Ovary (tissue), 3 donors: ENCODE measurements around the gene CAMK1.

ENCODE experiments used
- POLR2A ChIP-seq: fragments of 450-650 bp; IDR thresholded peaks from one replicate; pipeline ENCODE4 v1.6.1; 2017; ENCODE audit warnings: antibody characterized with exemption, mild to moderate bottlenecking, moderate library complexity
- TF ChIP-seq, protein P1 (sequence below), 3 donors: fragments of 450-650 bp in 2 of 3; fragments of 200-600 bp in 1 of 3; IDR thresholded peaks; one replicate each; pipeline versions ENCODE4 v1.5.1 to v1.8.0; 2016 to 2022; ENCODE audit warnings: antibody characterized with exemption in 3 of 3, mild to moderate bottlenecking in 1 of 3
- donor health status: DM: no; HTN: no; CAD: no.

DNA sequence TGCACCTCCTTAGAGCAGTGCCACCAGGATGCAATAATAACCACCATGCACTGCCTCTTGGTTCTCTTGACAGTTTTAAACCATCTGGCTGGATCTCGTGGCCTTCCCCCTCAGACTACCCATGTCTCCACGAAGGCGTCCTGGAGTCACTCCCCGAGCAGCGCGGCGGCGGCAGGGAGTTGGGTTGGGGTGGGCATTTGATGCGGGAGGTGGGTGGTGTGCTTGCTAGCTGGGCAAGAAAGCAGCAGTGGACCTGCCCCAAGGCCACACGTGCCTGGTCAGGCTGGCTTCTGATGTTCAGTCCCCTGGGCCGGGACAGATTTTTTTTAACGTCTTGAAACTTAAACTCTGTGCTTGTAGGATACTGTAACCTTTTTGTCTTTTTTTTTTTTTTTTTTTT, 36.4 kb upstream of the CAMK1 start:
- no peak for TF ChIP-seq POLR2A
- TF ChIP-seq, protein P1, sequence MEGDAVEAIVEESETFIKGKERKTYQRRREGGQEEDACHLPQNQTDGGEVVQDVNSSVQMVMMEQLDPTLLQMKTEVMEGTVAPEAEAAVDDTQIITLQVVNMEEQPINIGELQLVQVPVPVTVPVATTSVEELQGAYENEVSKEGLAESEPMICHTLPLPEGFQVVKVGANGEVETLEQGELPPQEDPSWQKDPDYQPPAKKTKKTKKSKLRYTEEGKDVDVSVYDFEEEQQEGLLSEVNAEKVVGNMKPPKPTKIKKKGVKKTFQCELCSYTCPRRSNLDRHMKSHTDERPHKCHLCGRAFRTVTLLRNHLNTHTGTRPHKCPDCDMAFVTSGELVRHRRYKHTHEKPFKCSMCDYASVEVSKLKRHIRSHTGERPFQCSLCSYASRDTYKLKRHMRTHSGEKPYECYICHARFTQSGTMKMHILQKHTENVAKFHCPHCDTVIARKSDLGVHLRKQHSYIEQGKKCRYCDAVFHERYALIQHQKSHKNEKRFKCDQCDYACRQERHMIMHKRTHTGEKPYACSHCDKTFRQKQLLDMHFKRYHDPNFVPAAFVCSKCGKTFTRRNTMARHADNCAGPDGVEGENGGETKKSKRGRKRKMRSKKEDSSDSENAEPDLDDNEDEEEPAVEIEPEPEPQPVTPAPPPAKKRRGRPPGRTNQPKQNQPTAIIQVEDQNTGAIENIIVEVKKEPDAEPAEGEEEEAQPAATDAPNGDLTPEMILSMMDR (IDR thresholded peaks at IDR 0.05): no peak
